Measurements from ENCODE around the gene CFAP97D2.
A peak's percentile ranks its signal among the peaks of the same experiment; 100 is the strongest.
"Not testable (repeated sequence)": the region's sequence is repeated elsewhere in the genome, so short reads cannot be mapped to it uniquely, and the experiment has no call there.

Gene CFAP97D2

GRCh38 chr13:114143806-114144605, 35.1 kb upstream of the CFAP97D2 start:
- no peak for DNase-seq

GRCh38 chr13:114144606-114145244, 34.3 kb upstream of the CFAP97D2 start:
- DNase-seq = no peak

- DNase-seq = no peak
Observed at GRCh38 chr13:114145256-114145655, 33.8 kb upstream of the CFAP97D2 start.

GRCh38 chr13:114145722-114146121, 33.3 kb upstream of the CFAP97D2 start:
- no peak for DNase-seq

GRCh38 chr13:114146173-114146572, 32.9 kb upstream of the CFAP97D2 start:
- no peak for DNase-seq

GRCh38 chr13:114146629-114147028, 32.4 kb upstream of the CFAP97D2 start:
- DNase-seq = no peak

GRCh38 chr13:114147803-114148520, 31.1 kb upstream of the CFAP97D2 start:
- DNase-seq = no peak

- no peak for DNase-seq
Observed at GRCh38 chr13:114148521-114148855, 30.6 kb upstream of the CFAP97D2 start.

- DNase-seq = not testable (repeated sequence)
Observed at GRCh38 chr13:114148886-114149285, 30.2 kb upstream of the CFAP97D2 start.

- DNase-seq = peak; percentile 96
Observed at GRCh38 chr13:114149774-114150740, 29.0 kb upstream of the CFAP97D2 start.

- no peak for DNase-seq
Observed at GRCh38 chr13:114151031-114151430, 28.0 kb upstream of the CFAP97D2 start.

GRCh38 chr13:114151565-114152284, 27.3 kb upstream of the CFAP97D2 start:
- no peak for DNase-seq

GRCh38 chr13:114152285-114152645, 26.8 kb upstream of the CFAP97D2 start:
- no peak for DNase-seq

GRCh38 chr13:114152831-114153371, 26.2 kb upstream of the CFAP97D2 start:
- DNase-seq = no peak

GRCh38 chr13:114153485-114154080, 25.5 kb upstream of the CFAP97D2 start:
- DNase-seq = no peak

GRCh38 chr13:114154476-114154875, 24.6 kb upstream of the CFAP97D2 start:
- no peak for DNase-seq

- DNase-seq = no peak
Observed at GRCh38 chr13:114155320-114155719, 23.7 kb upstream of the CFAP97D2 start.

GRCh38 chr13:114155926-114156883, 22.9 kb upstream of the CFAP97D2 start:
- DNase-seq = no peak

- DNase-seq = no peak
Observed at GRCh38 chr13:114157869-114158495, 21.1 kb upstream of the CFAP97D2 start.
